HT-29 (cell line): ENCODE results near the gene TTC31. TPM values are rescaled to one million over a fixed set of nuclear protein-coding genes. Genes with fewer than 3 reads are reported as not detected.

Experiments used
- total RNA-seq: library from RNA; depleted of rRNA; stranded (reverse); fragments of >200 nt; shearing (Covaris generic); gene quantifications from 2 replicates; pipeline ENCODE4 v1.2.3, GENCODE V29; 2014; rRNA removed

TTC31 gene
- total RNA-seq, 1 experiment from 2014 or later: 13.4 TPM

Other genes with a start within 250 kb of the TTC31 start
- gene SLC4A5, start 139.7 kb upstream of the TTC31 start, total RNA-seq: 0.36 TPM in 1 of 2 replicates, not detected in the other
- gene DCTN1, start 102.8 kb upstream of the TTC31 start, total RNA-seq: 48.7 and 52.5 TPM in 2 replicates
- 3.2 and 3.9 TPM in 2 replicates for gene C2orf81, start 61.5 kb upstream of the TTC31 start, total RNA-seq
- 50.8 and 52.3 TPM in 2 replicates for gene WDR54, start 61.4 kb upstream of the TTC31 start, total RNA-seq
- 115 and 128 TPM in 2 replicates for gene RTKN, start 41.1 kb upstream of the TTC31 start, total RNA-seq
- 26.0 and 34.6 TPM in 2 replicates for gene INO80B, start 28.0 kb upstream of the TTC31 start, total RNA-seq
- gene WBP1, start 24.6 kb upstream of the TTC31 start, total RNA-seq: 71.2 and 76.1 TPM in 2 replicates
- 84.7 and 91.9 TPM in 2 replicates for gene MOGS, start 17.7 kb upstream of the TTC31 start, total RNA-seq
- 39.4 and 55.2 TPM in 2 replicates for gene MRPL53, start 10.4 kb upstream of the TTC31 start, total RNA-seq
- gene CCDC142, start 83 bp upstream of the TTC31 start, total RNA-seq: 26.7 and 31.9 TPM in 2 replicates
- gene LBX2, start 16.5 kb downstream of the TTC31 start, total RNA-seq: 4.8 and 5.0 TPM in 2 replicates
- 17.2 and 20.1 TPM in 2 replicates for gene PCGF1, start 24.6 kb downstream of the TTC31 start, total RNA-seq
- gene TLX2, start 31.4 kb downstream of the TTC31 start, total RNA-seq: 0.08 TPM in 1 of 2 replicates, not detected in the other
- gene DQX1, start 43.1 kb downstream of the TTC31 start, total RNA-seq: 0.47 and 1.3 TPM in 2 replicates
- gene AUP1, start 46.6 kb downstream of the TTC31 start, total RNA-seq: 222 and 224 TPM in 2 replicates
- 44.7 and 49.2 TPM in 2 replicates for gene HTRA2, start 46.9 kb downstream of the TTC31 start, total RNA-seq
- 0.74 and 2.2 TPM in 2 replicates for gene LOXL3, start 70.9 kb downstream of the TTC31 start, total RNA-seq
- 17.9 and 18.3 TPM in 2 replicates for gene DOK1, start 71.6 kb downstream of the TTC31 start, total RNA-seq
- gene M1AP, start 165.2 kb downstream of the TTC31 start, total RNA-seq: not detected in 2 replicates
- gene SEMA4F, start 171.2 kb downstream of the TTC31 start, total RNA-seq: 0.76 and 2.5 TPM in 2 replicates